ENCODE data around the gene MARK2.

Gene MARK2

GRCh38 chr11:63884196-63884932 is 45.5 kb downstream of the MARK2 start:
- DNase-seq: no peak

GRCh38 chr11:63887386-63887999 is 48.6 kb downstream of the MARK2 start:
- no peak for DNase-seq

- DNase-seq: peak; percentile 51
Measured at GRCh38 chr11:63888170-63889086, 49.5 kb downstream of the MARK2 start.

GRCh38 chr11:63889344-63889743 is 50.4 kb downstream of the MARK2 start:
- no peak for DNase-seq

- DNase-seq: no peak
Measured at GRCh38 chr11:63890368-63890767, 51.5 kb downstream of the MARK2 start.

- no peak for DNase-seq
Measured at GRCh38 chr11:63892228-63892627, 53.3 kb downstream of the MARK2 start.

- no peak for DNase-seq
Measured at GRCh38 chr11:63893355-63893754, 54.4 kb downstream of the MARK2 start.

GRCh38 chr11:63896071-63896470 is 57.2 kb downstream of the MARK2 start:
- DNase-seq: no peak

- no peak for DNase-seq
Measured at GRCh38 chr11:63897459-63898146, 58.7 kb downstream of the MARK2 start.

- no peak for DNase-seq
Measured at GRCh38 chr11:63901660-63902059, 62.8 kb downstream of the MARK2 start.

- no peak for DNase-seq
Measured at GRCh38 chr11:63903884-63904283, 65.0 kb downstream of the MARK2 start.

GRCh38 chr11:63904743-63905142 is 65.8 kb downstream of the MARK2 start:
- DNase-seq: no peak

GRCh38 chr11:63905179-63905578 is 66.3 kb downstream of the MARK2 start:
- no peak for DNase-seq

- DNase-seq: no peak
Measured at GRCh38 chr11:63906087-63906486, 67.2 kb downstream of the MARK2 start.

GRCh38 chr11:63906585-63906984 is 67.7 kb downstream of the MARK2 start:
- DNase-seq: peak; percentile 60

- DNase-seq: no peak
Measured at GRCh38 chr11:63907063-63907462, 68.2 kb downstream of the MARK2 start.

GRCh38 chr11:63907808-63908530 is 69.1 kb downstream of the MARK2 start:
- DNase-seq: no peak

GRCh38 chr11:63908631-63909401 is 69.9 kb downstream of the MARK2 start:
- DNase-seq: no peak

- no peak for DNase-seq
Measured at GRCh38 chr11:63909591-63910506, 70.9 kb downstream of the MARK2 start.

- DNase-seq: no peak
Measured at GRCh38 chr11:63910675-63911074, 71.8 kb downstream of the MARK2 start.
